SK-N-SH (cell line): Measurements from ENCODE around the gene LGR6. TPM values are rescaled to one million over a fixed set of nuclear protein-coding genes. Genes with fewer than 3 reads are reported as not detected.

Experiments used
- CTCF ChIA-PET: fragments of 300-600, 350-600 bp; formaldehyde crosslinking; extraction: SDS; loops from one replicate; lab custom pipeline; 2021; lab: Yijun Ruan, JAX
- POLR2A ChIA-PET: fragments of 350-600 bp; sonication (Branson Sonifier 250); formaldehyde crosslinking; extraction: SDS; loops from one replicate; lab custom pipeline; 2020; ENCODE audit warnings: antibody characterized with exemption, inconsistent platforms; lab: Yijun Ruan, JAX
- DNase-seq: peaks from one replicate; pipeline ENCODE4 v3.0.0; 2012
- H2AFZ ChIP-seq: fragments of 200-600 bp; sonication (generic); 2 replicates; pipeline ENCODE4 v1.8.1; 2016; ENCODE audit warnings: antibody characterized with exemption, mild to moderate bottlenecking, low read depth
- H3F3A ChIP-seq: fragments of 200-600 bp; sonication (generic); replicated peaks from 2 replicates; pipeline ENCODE3; 2016; ENCODE audit warnings: antibody characterized with exemption, mild to moderate bottlenecking; ENCODE audit not compliant: insufficient read depth
- H3K27ac ChIP-seq, 2 experiments: fragments of 200-500 bp in 1 of 2; fragments of 200-600 bp in 1 of 2; sonication (Bioruptor generic) in 1 of 2; sonication (generic), shearing (Covaris generic) in 1 of 2; 2 replicates each; pipeline versions ENCODE4 v1.5.1 to v1.6.1; 2014 to 2016; ENCODE audit warnings: low read depth in 2 of 2, inconsistent platforms in 1 of 2, low read length in 1 of 2, mild to moderate bottlenecking in 1 of 2, mixed read lengths in 1 of 2
- H3K27me3 ChIP-seq: fragments of 200-600 bp; sonication (generic), shearing (Covaris generic); 2 replicates; pipeline ENCODE4 v1.6.1; 2016; ENCODE audit warnings: mixed run types; ENCODE audit not compliant: insufficient read depth
- H3K36me3 ChIP-seq, 2 experiments: fragments of 200-500 bp in 1 of 2; fragments of 200-600 bp in 1 of 2; sonication (Bioruptor generic) in 1 of 2; sonication (generic) in 1 of 2; replicated peaks in 1 of 2; 2 replicates each; pipeline versions ENCODE3 to v1.5.1; 2014 to 2016; ENCODE audit warnings: low read length in 1 of 2, mild to moderate bottlenecking in 1 of 2; ENCODE audit not compliant: insufficient read depth in 2 of 2, control insufficient read depth in 1 of 2
- H3K4me1 ChIP-seq, 2 experiments: fragments of 200-500 bp in 1 of 2; fragments of 200-600 bp in 1 of 2; sonication (Bioruptor generic) in 1 of 2; sonication (generic), shearing (Covaris generic) in 1 of 2; 2 replicates each; pipeline versions ENCODE4 v1.5.1 to v1.6.1; 2014 to 2016; ENCODE audit warnings: low read depth in 1 of 2, low read length in 1 of 2, mixed run types in 1 of 2; ENCODE audit not compliant: insufficient read depth in 2 of 2, control insufficient read depth in 1 of 2
- H3K4me2 ChIP-seq: fragments of 200-600 bp; sonication (generic), shearing (Covaris generic); 2 replicates; pipeline ENCODE4 v1.6.1; 2017; ENCODE audit warnings: mixed run types
- H3K4me3 ChIP-seq, 2 experiments: fragments of 200-500 bp in 1 of 2; fragments of 200-600 bp in 1 of 2; sonication (Bioruptor generic) in 1 of 2; sonication (generic), shearing (Covaris generic) in 1 of 2; 2 replicates each; pipeline versions ENCODE4 v1.5.1 to v1.8.1; 2014 to 2016; ENCODE audit warnings: low read depth in 2 of 2, inconsistent platforms in 1 of 2, low read length in 1 of 2, mild to moderate bottlenecking in 1 of 2, mixed read lengths in 1 of 2, moderate library complexity in 1 of 2
- H3K79me2 ChIP-seq: fragments of 200-600 bp; sonication (generic); 2 replicates; pipeline ENCODE4 v1.8.1; 2017; ENCODE audit warnings: mild to moderate bottlenecking; ENCODE audit not compliant: insufficient read depth
- H3K9ac ChIP-seq: fragments of 200-600 bp; sonication (generic); 2 replicates; pipeline ENCODE4 v1.6.1; 2017; ENCODE audit warnings: mixed run types
- H3K9me2 ChIP-seq: fragments of 200-600 bp; sonication (generic); 2 replicates; pipeline ENCODE4 v1.6.1; 2017; ENCODE audit warnings: mixed run types
- H3K9me3 ChIP-seq: fragments of 200-600 bp; sonication (generic); 2 replicates; pipeline ENCODE4 v1.6.1; 2017; ENCODE audit warnings: mixed run types, mild to moderate bottlenecking, moderate library complexity
- H4K20me1 ChIP-seq: fragments of 200-600 bp; sonication (generic); 2 replicates; pipeline ENCODE4 v1.6.1; 2017; ENCODE audit warnings: mild to moderate bottlenecking, mixed run types; ENCODE audit not compliant: insufficient read depth
- ELF1 ChIP-seq: IDR thresholded peaks from 2 replicates; pipeline ENCODE4 v1.4.0; 2012
- EP300 ChIP-seq, 2 experiments: IDR thresholded peaks; 2 replicates each; pipeline versions ENCODE4 v1.4.0 to v1.6.1; 2012; ENCODE audit warnings: borderline replicate concordance in 1 of 2, low read depth in 1 of 2, low read length in 1 of 2
- FOXM1 ChIP-seq: IDR thresholded peaks from 2 replicates; pipeline ENCODE4 v1.4.0; 2012; ENCODE audit warnings: low read depth, mild to moderate bottlenecking
- NFIC ChIP-seq: IDR thresholded peaks from 2 replicates; pipeline ENCODE4 v1.4.0; 2012; ENCODE audit warnings: borderline replicate concordance
- NRF1 ChIP-seq: IDR thresholded peaks from 2 replicates; pipeline ENCODE4 v1.6.1; 2012; ENCODE audit warnings: low read depth, mild to moderate bottlenecking, low read length
- RAD21 ChIP-seq: IDR thresholded peaks from 2 replicates; pipeline ENCODE4 v1.6.1; 2012; ENCODE audit warnings: mild to moderate bottlenecking, low read length
- SMC3 ChIP-seq: IDR thresholded peaks from 2 replicates; pipeline ENCODE4 v1.6.1; 2012; ENCODE audit warnings: low read depth, low read length, improper control_type of control experiment
- TAF1 ChIP-seq: IDR thresholded peaks from 2 replicates; pipeline ENCODE4 v1.6.1; 2012; ENCODE audit warnings: low read depth, mild to moderate bottlenecking, low read length, moderate library complexity, borderline replicate concordance
- WGBS: methylation state at CpG from one replicate; pipeline ENCODE4 v1.1.6; 2017; ENCODE audit warnings: low lambda C conversion rate; 5-methylcytosine and 5-hydroxymethylcytosine counted together
- polyA plus RNA-seq, 3 experiments: library from polyadenylated mRNA; depleted of rRNA; stranded (reverse); fragments of >200 nt; gene quantifications; 2 replicates each; pipeline ENCODE4 v1.2.3, GENCODE V29; 2012
- TF ChIP-seq, protein P1 (sequence below): IDR thresholded peaks from 2 replicates; pipeline ENCODE4 v1.6.1; 2012; ENCODE audit warnings: mild to moderate bottlenecking, low read depth, low read length, moderate library complexity
- TF ChIP-seq, protein P2 (sequence below): IDR thresholded peaks from 2 replicates; pipeline ENCODE4 v1.4.0; 2012; ENCODE audit warnings: low read depth

Gene LGR6
- polyA plus RNA-seq, 1 of the 3 experiments (the other 2 are of a cell fraction): 0.03 TPM

DNA sequence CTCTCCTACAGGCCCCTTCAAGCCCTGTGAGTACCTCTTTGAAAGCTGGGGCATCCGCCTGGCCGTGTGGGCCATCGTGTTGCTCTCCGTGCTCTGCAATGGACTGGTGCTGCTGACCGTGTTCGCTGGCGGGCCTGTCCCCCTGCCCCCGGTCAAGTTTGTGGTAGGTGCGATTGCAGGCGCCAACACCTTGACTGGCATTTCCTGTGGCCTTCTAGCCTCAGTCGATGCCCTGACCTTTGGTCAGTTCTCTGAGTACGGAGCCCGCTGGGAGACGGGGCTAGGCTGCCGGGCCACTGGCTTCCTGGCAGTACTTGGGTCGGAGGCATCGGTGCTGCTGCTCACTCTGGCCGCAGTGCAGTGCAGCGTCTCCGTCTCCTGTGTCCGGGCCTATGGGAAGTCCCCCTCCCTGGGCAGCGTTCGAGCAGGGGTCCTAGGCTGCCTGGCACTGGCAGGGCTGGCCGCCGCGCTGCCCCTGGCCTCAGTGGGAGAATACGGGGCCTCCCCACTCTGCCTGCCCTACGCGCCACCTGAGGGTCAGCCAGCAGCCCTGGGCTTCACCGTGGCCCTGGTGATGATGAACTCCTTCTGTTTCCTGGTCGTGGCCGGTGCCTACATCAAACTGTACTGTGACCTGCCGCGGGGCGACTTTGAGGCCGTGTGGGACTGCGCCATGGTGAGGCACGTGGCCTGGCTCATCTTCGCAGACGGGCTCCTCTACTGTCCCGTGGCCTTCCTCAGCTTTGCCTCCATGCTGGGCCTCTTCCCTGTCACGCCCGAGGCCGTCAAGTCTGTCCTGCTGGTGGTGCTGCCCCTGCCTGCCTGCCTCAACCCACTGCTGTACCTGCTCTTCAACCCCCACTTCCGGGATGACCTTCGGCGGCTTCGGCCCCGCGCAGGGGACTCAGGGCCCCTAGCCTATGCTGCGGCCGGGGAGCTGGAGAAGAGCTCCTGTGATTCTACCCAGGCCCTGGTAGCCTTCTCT lies 124.6 kb downstream of the LGR6 start:
- Histone ChIP-seq H3K9me2 (no peaks in the 10 kb centered on the region), H2AFZ (no peak overlapping the region), H3F3A (no peaks in the 10 kb centered on the region), H3K4me3 (no peak overlapping the region), H4K20me1 (no peaks in the 10 kb centered on the region), H3K4me1 (no peaks in the 10 kb centered on the region), H3K4me2 (no peak overlapping the region), H3K9me3 (no peaks in the 10 kb centered on the region), H3K36me3 (no peaks in the 10 kb centered on the region), H3K27ac (no peak overlapping the region), H3K9ac (no peak overlapping the region), H3K27me3 (no peaks in the 10 kb centered on the region), H3K79me2 (no peaks in the 10 kb centered on the region)
- POLR2A ChIA-PET: interaction anchor here (0.6 kb wide), 1 partner anchor 23 kb away, joined by 3 read pairs; no protein-coding TSS in a partner anchor
- 91% methylated on average over 13 of the region's 52 CpGs for WGBS
- DNase-seq: no peak
- CTCF ChIA-PET: interaction anchor here (1.2 to 9.2 kb wide), 9 partner anchors 13 to 171 kb away, joined by 3 to 187 read pairs (median 23); partner anchors contain the start of gene LGR6
- TF ChIP-seq RAD21: no peak
- TF ChIP-seq, protein P1, sequence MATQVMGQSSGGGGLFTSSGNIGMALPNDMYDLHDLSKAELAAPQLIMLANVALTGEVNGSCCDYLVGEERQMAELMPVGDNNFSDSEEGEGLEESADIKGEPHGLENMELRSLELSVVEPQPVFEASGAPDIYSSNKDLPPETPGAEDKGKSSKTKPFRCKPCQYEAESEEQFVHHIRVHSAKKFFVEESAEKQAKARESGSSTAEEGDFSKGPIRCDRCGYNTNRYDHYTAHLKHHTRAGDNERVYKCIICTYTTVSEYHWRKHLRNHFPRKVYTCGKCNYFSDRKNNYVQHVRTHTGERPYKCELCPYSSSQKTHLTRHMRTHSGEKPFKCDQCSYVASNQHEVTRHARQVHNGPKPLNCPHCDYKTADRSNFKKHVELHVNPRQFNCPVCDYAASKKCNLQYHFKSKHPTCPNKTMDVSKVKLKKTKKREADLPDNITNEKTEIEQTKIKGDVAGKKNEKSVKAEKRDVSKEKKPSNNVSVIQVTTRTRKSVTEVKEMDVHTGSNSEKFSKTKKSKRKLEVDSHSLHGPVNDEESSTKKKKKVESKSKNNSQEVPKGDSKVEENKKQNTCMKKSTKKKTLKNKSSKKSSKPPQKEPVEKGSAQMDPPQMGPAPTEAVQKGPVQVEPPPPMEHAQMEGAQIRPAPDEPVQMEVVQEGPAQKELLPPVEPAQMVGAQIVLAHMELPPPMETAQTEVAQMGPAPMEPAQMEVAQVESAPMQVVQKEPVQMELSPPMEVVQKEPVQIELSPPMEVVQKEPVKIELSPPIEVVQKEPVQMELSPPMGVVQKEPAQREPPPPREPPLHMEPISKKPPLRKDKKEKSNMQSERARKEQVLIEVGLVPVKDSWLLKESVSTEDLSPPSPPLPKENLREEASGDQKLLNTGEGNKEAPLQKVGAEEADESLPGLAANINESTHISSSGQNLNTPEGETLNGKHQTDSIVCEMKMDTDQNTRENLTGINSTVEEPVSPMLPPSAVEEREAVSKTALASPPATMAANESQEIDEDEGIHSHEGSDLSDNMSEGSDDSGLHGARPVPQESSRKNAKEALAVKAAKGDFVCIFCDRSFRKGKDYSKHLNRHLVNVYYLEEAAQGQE: 0 out of 2 replicates have a peak, but pooled peaks have one; percentile 33
- TF ChIP-seq, all 33 proteins: peak for 1

DNA sequence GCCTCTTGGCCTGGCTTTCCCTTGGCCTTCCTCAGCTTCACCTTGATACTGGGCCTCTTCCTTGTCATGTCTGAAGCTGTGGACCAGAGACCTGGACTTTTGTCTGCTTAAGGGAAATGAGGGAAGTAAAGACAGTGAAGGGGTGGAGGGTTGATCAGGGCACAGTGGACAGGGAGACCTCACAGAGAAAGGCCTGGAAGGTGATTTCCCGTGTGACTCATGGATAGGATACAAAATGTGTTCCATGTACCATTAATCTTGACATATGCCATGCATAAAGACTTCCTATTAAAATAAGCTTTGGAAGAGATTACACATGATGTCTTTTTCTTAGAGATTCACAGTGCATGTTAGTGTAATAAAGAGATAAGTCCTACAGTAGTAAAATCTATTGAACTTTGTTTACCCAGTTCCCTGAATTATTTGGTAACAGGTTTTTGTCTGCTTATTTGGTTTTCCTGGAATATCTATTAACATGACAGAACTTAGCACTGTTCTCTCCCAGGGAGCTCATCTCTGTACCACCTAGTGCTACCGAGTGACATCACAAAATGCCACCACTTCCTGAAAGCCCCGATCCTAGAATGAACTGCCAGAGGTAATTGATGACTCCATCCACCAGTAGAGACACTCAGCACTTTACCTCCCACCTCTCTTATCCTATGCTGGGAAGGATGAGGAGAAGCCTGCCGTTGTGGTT lies 125.9 kb downstream of the LGR6 start:
- Histone ChIP-seq H3K9ac (no peak overlapping the region), H3K27me3 (no peaks in the 10 kb centered on the region), H3K79me2 (no peaks in the 10 kb centered on the region), H3K27ac (no peak overlapping the region), H2AFZ (no peak overlapping the region), H3K36me3 (no peaks in the 10 kb centered on the region), H3K9me3 (no peaks in the 10 kb centered on the region)
- POLR2A ChIA-PET: no interaction called here
- DNase-seq: no peak
- no peak for TF ChIP-seq SMC3
- TF ChIP-seq NRF1: no peak
- no peak for TF ChIP-seq ELF1
- TF ChIP-seq EP300 (IDR thresholded peaks at IDR 0.05; ENCODE audit: borderline replicate concordance in 1 of 2, low read depth in 1 of 2, low read length in 1 of 2): no peak
- TF ChIP-seq TAF1: no peak
- TF ChIP-seq, protein P2, sequence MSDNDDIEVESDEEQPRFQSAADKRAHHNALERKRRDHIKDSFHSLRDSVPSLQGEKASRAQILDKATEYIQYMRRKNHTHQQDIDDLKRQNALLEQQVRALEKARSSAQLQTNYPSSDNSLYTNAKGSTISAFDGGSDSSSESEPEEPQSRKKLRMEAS: no peak
- no peak for TF ChIP-seq NFIC
- TF ChIP-seq FOXM1: no peak
- TF ChIP-seq, all 33 proteins: peak for 0
- CTCF ChIA-PET: interaction anchor here (0.8 to 9.2 kb wide), 6 partner anchors 14 to 165 kb away, joined by 3 to 187 read pairs (median 3); partner anchors contain the start of gene LGR6
- no peaks in the 10 kb centered on the region for H4K20me1 ChIP-seq
- H3K4me3 ChIP-seq: no peak overlapping the region
- no peaks in the 10 kb centered on the region for H3K9me2 ChIP-seq
- WGBS: 71% methylated on average over 4 of the region's 4 CpGs
- H3F3A ChIP-seq: no peaks in the 10 kb centered on the region
- H3K4me2 ChIP-seq: no peak overlapping the region
- no peaks in the 10 kb centered on the region for H3K4me1 ChIP-seq
